Peyer's patch (tissue), 4 donors: ENCODE measurements around the gene TNPO2. TPM values are rescaled to one million over a fixed set of nuclear protein-coding genes. Genes with fewer than 3 reads are reported as not detected.

ENCODE experiments used
- DNase-seq, 3 donors: peaks; one replicate each; pipeline ENCODE4 v3.0.0-alpha.2; 2017 to 2019
- H3K27ac ChIP-seq, 4 donors: fragments of 200-600 bp; sonication (generic); one replicate each; pipeline ENCODE4 v1.5.1; 2016 to 2019
- H3K27me3 ChIP-seq, 2 donors: fragments of 200-600 bp; sonication (generic); one replicate each; pipeline ENCODE4 v1.5.1; 2019
- H3K36me3 ChIP-seq, 3 donors: fragments of 200-600 bp; sonication (generic); one replicate each; pipeline ENCODE4 v1.5.1; 2016 to 2019
- H3K4me1 ChIP-seq, 4 donors: fragments of 200-600 bp; sonication (generic); one replicate each; pipeline ENCODE4 v1.5.1; 2016 to 2019
- H3K4me3 ChIP-seq, 4 donors: fragments of 200-600 bp; sonication (generic); 1 replicate in 3 of 4; 2 replicates in 1 of 4; pipeline ENCODE4 v1.5.1; 2016 to 2019; ENCODE audit warnings: mild to moderate bottlenecking in 1 of 4
- H3K9me3 ChIP-seq, 4 donors: fragments of 200-600 bp; sonication (generic); one replicate each; pipeline ENCODE4 v1.5.1; 2016 to 2019; ENCODE audit warnings: mild to moderate bottlenecking in 1 of 4
- CTCF ChIP-seq, 6 experiments: fragments of 450-650 bp in 4 of 6; fragments of 200-600 bp in 2 of 6; sonication (generic) in 1 of 6; IDR thresholded peaks; one replicate each; pipeline ENCODE4 v1.5.1; 2017 to 2019; ENCODE audit warnings: antibody characterized with exemption in 6 of 6, mild to moderate bottlenecking in 3 of 6, moderate library complexity in 1 of 6
- POLR2A ChIP-seq, 2 donors: fragments of 450-650 bp; IDR thresholded peaks; one replicate each; pipeline ENCODE4 v1.5.1; 2017; ENCODE audit warnings: antibody characterized with exemption in 2 of 2, mild to moderate bottlenecking in 2 of 2, moderate library complexity in 2 of 2
- total RNA-seq, 4 donors: library from RNA; depleted of rRNA; stranded (reverse); fragments of >200 nt; gene quantifications; one replicate each; pipeline ENCODE4 v1.1.0, GENCODE V29; 2016

Gene TNPO2
- total RNA-seq, 4 donors from 2014 or later, result 39.1 to 131 (median 103) TPM

- TF ChIP-seq POLR2A (IDR thresholded peaks at IDR 0.05) (no peak), CTCF (IDR thresholded peaks at IDR 0.05) (no peak)
- Histone ChIP-seq H3K4me1 (peaks cover 0 to 7% (median 2%) of the 10 kb centered on the region in 4 donors), H3K4me3 (no peak overlapping the region), H3K9me3 (no peaks in the 10 kb centered on the region), H3K27me3 (no peaks in the 10 kb centered on the region), H3K36me3 (peaks cover 0 to 53% (median 0%) of the 10 kb centered on the region in 3 donors), H3K27ac (no peak overlapping the region)
- no peak for DNase-seq
These were observed 43.4 kb upstream of the TNPO2 start for GRCh38 chr19:12767150-12767549.

GRCh38 chr19:12766051-12766521, 42.4 kb upstream of the TNPO2 start:
- H3K27ac ChIP-seq, result peak overlapping the region in 3 of 4 donors; percentile 52 to 71 (median 52)
- TF ChIP-seq POLR2A (IDR thresholded peaks at IDR 0.05) (peak in 1 of 2 donors; percentile 68), CTCF (IDR thresholded peaks at IDR 0.05) (peak; percentile 64 to 97 (median 74))
- no peaks in the 10 kb centered on the region for H3K27me3 ChIP-seq
- H3K9me3 ChIP-seq, result no peaks in the 10 kb centered on the region
- DNase-seq, result peak; percentile 82 to 94 (median 87)
- peaks cover 0 to 7% (median 2%) of the 10 kb centered on the region in 4 donors for H3K4me1 ChIP-seq
- peak overlapping the region in 3 of 4 donors; percentile 26 to 48 (median 38) for H3K4me3 ChIP-seq
- H3K36me3 ChIP-seq, result peaks cover 0 to 50% (median 0%) of the 10 kb centered on the region in 3 donors

GRCh38 chr19:12764698-12765097, 41.0 kb upstream of the TNPO2 start:
- H3K27ac ChIP-seq, result no peak overlapping the region
- no peaks in the 10 kb centered on the region for H3K9me3 ChIP-seq
- no peak for DNase-seq
- no peak for TF ChIP-seq POLR2A (IDR thresholded peaks at IDR 0.05)
- no peak for TF ChIP-seq CTCF (IDR thresholded peaks at IDR 0.05)
- peaks cover 0 to 37% (median 0%) of the 10 kb centered on the region in 3 donors for H3K36me3 ChIP-seq
- no peak overlapping the region for H3K4me3 ChIP-seq
- H3K27me3 ChIP-seq, result no peaks in the 10 kb centered on the region
- H3K4me1 ChIP-seq, result peaks cover 0 to 7% (median 0%) of the 10 kb centered on the region in 4 donors

- no peaks in the 10 kb centered on the region for H3K9me3 ChIP-seq
- peaks cover 0 to 34% (median 0%) of the 10 kb centered on the region in 3 donors for H3K36me3 ChIP-seq
- no peak for DNase-seq
- no peak overlapping the region for H3K27ac ChIP-seq
- no peak overlapping the region for H3K4me3 ChIP-seq
- TF ChIP-seq CTCF (IDR thresholded peaks at IDR 0.05), result no peak
- no peak for TF ChIP-seq POLR2A (IDR thresholded peaks at IDR 0.05)
- H3K4me1 ChIP-seq, result peaks cover 0 to 7% (median 0%) of the 10 kb centered on the region in 4 donors
- H3K27me3 ChIP-seq, result no peaks in the 10 kb centered on the region
These were observed 39.4 kb upstream of the TNPO2 start for GRCh38 chr19:12763100-12763499.

- no peak for DNase-seq
- Histone ChIP-seq H3K36me3 (peaks cover 0 to 22% (median 0%) of the 10 kb centered on the region in 3 donors), H3K4me3 (no peak overlapping the region), H3K27me3 (no peaks in the 10 kb centered on the region), H3K4me1 (peaks cover 0 to 11% (median 4%) of the 10 kb centered on the region in 4 donors), H3K27ac (no peak overlapping the region), H3K9me3 (no peaks in the 10 kb centered on the region)
- TF ChIP-seq CTCF (IDR thresholded peaks at IDR 0.05) (no peak), POLR2A (IDR thresholded peaks at IDR 0.05) (no peak)
These were observed 36.0 kb upstream of the TNPO2 start for GRCh38 chr19:12759686-12760085.
